Measurements from ENCODE around the gene SS18L1.

Gene SS18L1

DNA sequence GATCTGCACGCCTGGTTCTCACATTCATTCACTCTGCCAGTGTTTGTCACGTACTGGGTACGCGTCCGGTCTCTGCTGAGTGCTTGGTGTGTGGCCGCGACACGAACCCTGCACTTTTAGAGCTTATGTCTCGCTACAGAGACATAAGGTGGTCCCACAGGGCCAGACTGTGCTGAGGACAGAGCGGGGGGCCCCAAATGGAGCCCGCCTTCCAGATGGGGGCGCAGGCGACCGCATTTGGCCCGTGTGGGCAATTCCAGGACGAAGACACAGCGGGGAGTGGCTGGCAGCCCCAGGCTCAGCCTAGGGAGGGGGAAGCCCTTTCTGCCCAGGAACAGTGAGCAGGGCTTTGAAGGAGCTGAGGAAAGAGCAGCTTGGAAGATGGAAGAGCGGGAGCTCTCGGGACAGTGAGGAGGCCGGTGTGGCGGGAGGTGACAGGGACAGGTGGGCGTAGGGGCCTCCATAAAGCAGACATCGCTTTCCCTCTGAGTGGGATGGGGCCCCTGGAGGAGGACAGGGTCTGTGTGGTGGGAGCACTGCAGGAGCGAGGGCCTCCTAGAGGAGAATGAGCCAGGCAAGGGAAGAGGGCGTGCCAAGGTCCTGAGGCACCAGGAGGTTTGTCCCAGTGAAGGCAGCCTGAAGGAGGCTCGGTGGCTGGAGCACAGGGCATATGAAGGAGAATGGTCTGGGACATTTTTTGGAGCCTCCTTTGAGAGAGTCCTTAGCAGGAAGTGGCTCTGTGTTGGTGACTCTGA is 31.5 kb downstream of the SS18L1 start:
- no peak for DNase-seq

GRCh38 chr20:62175711-62176110 is 32.1 kb downstream of the SS18L1 start:
- DNase-seq, result no peak

DNA sequence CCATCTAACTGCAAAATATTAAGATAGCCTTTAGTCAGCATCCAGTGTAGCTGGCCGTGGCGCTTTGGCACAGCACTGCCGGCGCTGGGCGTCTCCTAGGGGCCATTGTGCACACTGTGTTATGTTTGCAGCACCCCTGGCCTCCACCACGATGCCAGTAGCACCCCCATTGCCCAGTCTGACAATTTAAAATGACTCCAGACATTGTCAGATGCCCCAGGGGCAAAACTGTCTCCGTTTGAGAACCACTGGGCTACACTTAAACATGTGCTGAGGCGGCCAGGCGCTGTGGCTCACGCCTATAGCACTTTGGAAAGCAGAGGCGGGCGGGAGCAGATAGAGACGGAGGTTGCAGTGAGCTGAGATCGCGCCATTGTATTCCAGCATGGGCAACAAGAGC is 33.3 kb downstream of the SS18L1 start:
- DNase-seq, result no peak

GRCh38 chr20:62177307-62177706 is 33.7 kb downstream of the SS18L1 start:
- no peak for DNase-seq

DNA sequence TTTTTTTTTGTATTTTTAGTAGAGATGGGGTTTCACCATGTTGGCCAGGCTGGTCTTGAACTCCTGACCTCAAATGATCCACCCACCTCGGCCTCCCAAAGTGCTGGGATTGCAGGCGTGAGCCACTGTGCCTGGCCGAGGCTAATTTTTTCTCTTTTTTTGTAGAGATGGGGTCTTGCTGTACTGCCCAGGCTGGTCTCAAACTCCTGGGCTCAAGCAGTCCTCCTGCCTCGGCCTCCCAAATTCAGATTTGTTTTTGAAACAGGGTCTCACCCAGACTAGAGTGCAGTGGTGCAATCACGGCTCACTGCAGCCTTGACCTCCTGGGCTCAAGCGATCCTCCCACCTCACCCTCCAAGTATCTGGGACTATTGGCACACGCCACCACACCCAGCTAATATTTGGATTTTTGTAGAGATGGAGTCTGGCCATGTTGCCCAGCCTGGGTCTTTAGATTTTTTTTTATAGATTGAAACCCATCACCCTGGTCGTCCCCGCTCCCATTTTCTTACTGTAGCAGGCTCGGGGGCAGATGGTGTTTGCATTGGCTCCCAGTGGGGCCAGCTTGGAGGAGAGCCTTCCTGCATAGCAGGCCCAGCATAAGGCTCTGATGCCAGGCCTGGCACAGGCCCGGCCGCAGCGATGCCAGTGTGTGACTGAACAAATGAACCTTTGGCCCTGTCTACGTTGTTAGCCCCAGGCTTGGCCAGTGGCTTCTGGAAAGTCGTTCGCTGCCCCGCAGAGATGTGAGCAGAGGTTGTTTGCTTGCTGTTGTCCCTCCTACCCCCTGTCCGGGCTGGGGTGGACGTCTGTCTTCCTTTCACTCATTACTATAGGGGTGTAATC is 35.0 kb downstream of the SS18L1 start:
- DNase-seq, result no peak

- no peak for DNase-seq
Measured at GRCh38 chr20:62179162-62179504, 35.6 kb downstream of the SS18L1 start.

DNA sequence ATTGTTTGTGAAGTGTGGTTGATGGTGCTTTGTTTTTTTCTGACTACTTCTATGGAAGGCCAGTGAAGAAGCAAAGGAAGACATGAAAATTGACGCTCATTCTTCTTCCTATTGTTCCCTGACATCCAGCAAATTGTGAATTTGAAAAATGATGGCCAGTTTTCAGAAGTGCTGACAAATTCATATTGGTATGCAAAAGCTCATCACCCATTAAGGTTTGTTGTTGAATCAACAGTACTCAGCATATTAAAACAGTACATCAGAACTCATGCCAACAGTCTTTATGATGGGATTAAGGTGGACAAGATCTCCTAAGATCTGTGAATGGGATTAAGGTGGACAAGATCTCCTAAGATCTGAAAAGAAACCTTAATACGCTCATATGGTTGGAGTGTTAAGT is 38.2 kb downstream of the SS18L1 start:
- DNase-seq, result no peak

DNA sequence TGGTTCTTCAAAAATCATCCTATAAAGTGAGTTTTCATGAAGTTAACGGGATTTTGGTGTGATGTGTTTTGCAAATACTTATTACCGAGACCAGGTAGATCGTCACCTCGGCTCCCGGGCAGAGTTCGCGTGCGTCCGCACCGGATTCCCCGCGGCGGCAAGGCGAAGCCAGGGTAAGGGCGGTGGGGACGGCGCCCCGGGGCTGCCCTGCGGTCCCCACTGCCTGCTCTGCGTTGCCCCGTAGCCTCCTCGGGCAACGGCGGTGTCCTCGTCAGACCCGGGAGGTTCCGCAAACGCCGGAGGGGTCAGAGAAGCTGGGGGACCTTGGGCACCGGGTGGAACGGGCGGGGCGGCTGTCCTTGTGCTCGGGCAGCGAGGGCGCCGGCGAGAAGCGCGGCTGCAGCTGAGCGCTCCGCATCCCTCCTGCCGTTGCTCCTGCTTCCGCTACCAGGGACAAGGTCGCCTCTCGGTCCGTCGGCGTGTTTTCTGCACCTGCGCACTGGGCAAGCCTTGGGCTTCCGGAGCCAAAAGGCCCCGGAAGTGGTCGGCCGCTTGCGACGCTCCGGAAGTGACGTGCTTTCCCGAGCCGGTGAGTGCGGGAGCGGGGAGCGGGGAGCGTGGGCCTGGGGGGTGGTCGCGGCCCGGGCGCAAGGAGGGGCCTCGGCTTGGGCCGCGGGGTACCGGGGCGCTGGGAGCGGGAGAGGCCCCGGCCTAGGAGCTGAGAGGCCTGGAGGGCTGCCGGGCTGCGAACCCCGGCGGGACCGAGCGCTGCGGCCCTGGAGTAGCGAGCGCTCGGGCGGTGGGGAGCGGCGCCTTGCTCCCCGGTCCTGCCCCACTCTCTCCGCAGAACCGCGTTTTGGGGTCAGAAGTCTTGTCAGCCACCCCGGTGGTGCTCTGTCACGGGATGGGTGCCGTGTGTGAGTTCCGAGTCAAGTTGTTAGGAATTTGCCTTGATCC is 39.2 kb downstream of the SS18L1 start, which contains the start of gene MTG2:
Gene MTG2 (plus strand): TSS at position 560 of the 957 bp plus-strand sequence. CDS start 10,393 bp downstream, outside the sequence.
- DNase-seq, result peak; percentile 83

DNA sequence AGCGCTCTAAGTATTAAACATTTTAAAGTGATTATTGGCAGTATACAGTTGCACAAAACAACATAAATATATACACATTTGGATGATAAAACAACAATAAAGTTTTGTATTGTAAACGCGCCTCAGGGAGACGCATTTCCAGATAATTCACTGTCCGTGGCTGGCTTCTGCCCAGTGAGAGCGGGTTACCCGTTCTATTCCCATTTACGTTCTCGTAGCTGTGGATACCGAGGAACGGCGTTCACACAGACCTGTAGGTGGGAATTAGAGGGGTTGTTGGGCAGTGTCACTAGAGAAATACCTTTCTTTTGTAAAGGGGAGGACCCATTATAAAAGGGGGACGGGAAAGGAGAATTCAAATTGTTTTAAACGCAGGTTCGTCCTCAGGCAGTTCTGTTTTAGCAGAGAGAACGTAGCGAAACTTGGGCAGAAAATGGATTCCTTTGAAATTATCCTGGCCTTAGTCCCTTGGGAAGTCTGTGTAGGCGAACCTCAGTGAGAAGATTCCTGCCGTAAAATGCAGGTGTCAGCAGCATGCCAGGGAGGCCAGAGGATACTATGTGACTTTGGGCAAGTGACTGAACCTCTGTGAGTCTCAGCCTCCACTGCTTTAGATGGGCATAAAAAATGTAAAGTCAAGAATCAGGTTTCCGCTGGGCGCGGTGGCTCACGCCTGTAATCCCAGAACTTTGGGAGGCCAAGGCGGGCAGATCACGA is 40.0 kb downstream of the SS18L1 start:
- no peak for DNase-seq

DNA sequence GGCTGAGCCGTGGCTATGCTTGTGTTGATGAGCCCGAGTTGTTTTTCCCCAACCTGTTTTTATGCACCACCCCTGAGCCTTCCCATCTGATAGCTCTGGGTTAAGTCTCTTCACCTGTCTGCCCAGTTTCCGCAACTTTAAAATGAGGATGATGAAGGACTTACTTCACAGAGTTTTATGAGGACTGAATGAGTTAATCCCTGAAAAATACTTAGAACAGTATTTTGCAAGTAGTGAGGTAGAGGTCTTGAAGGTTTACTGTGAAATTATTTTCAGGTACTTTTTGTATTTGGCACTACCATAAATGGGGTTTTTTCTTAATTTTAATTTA is 42.5 kb downstream of the SS18L1 start:
- no peak for DNase-seq

DNA sequence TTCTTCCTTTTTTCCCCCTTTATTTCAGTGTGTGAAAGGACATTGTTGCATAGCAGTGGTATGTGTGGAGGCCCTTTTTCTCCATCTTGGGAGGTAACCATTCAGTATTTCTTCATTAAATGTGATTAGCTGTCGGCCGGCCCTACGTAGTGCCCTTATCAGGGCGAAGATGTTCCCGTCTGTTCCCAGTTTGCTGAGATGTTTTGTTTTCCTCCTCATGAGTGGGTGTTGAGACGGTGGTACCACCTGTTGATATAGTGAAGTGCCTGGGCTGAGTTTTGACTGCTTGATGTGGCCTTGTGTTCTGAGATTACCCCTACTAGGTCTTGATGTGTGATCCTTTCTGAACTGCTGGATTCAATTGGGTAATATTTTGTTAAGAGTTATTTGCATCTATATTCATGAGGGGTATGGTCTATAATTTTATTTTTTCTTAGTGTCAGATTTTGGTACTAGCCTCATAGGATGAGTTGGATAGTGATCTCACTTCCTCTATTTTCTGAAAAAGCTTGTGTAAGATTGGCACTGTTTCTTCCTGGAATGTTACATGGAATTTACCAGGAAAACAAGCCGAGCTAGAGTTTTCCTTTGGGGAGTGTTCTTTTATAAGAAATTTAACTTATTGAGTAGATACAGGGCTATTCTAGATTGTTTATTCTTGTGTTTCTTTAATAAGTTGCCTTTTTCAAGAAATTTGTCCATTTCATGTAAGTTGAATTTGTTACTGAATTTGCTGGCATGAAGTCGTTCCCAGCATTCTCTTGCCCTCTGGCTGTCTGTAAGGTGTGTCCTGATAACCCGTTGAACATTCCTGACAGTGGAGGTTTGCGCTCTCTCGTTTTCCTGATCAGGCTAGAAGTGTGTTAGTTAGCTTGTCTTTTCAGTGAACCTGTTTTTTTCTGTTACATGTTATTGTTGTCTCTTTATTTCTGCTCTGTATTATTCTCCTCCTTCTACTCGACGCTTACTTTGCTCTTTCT is 43.6 kb downstream of the SS18L1 start:
- DNase-seq, result no peak

GRCh38 chr20:62190639-62191411 is 47.3 kb downstream of the SS18L1 start:
- DNase-seq, result no peak

DNA sequence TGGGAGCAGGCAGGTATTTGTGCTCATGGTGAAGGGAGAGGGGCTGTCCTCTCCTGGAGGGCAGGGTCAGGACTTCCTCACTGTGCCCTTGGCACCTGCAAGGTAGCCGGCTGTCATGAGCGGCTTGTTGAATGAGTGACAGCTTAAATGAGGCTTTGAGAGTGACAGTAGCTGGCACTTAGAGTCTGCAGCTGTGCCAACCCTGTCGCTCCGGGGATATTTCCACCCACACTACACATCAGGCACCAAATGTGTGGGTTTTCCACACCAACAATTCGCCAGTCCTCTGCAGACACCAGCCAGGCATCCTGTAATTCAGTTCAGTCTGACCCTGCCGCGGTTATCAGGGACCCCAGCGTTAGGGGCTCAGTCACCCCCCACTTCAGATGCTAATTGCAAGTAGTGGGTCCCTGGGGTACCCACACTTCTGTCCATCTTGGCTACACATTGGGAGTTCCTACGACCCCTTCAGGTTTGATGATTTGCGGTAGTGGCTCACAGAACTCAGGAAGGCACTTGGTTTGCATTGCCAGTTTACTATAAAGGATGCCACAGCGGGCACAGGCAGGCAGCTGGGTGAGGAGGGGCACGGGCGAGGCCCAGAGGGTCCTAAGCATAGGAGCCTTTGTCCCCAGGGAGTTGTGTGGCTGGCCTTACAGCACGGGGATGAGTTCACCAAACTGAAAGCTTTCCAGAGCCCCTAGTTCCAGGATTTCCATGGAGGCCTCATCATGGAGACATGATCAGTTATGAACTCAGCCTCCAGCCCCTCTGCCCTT is 48.4 kb downstream of the SS18L1 start:
- DNase-seq, result no peak

- no peak for DNase-seq
Measured at GRCh38 chr20:62192635-62193034, 49.1 kb downstream of the SS18L1 start.

GRCh38 chr20:62193079-62194025 is 49.8 kb downstream of the SS18L1 start:
- no peak for DNase-seq

GRCh38 chr20:62195075-62195405 is 51.5 kb downstream of the SS18L1 start:
- no peak for DNase-seq

DNA sequence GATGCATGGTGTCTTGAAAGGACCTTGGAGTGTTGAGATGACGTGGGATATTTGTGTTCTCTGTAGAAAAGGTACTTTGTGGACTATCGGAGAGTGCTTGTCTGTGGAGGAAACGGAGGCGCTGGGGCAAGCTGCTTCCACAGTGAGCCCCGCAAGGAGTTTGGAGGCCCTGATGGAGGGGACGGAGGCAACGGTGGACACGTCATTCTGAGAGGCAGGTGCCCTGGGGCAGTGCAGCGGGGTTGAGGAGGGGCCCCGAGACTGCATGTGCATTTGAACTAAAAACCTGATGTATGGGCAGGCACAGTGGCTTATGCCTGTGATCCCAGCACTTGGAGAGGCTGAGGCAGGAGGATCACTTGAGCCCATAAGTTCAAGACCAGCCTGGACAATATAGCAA is 52.2 kb downstream of the SS18L1 start:
- no peak for DNase-seq

DNA sequence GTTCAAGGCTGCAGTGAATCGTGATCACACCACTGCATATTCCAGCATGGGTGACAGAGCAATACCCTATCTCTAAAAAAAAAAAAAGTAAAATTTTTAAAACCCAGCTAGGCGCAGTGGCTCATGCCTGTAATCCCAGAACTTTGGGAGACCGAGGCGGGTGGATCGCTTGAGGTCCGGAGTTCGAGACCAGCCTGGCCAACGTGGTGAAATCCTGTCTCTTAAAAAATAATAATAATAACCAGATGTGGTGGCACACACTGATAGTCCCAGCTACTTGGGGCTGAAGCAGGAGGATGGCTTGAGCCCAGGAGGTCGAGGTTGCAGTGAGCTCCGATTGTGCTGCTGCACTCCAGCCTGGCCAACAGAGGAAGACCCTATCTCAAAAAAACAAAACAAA is 52.7 kb downstream of the SS18L1 start:
- no peak for DNase-seq

GRCh38 chr20:62197311-62197710 is 53.7 kb downstream of the SS18L1 start:
- no peak for DNase-seq

Measured in SIG-M5 (cell line).